SK-N-SH (cell line): ENCODE results near the gene MAP7.

Experiments used
- CTCF ChIP-seq: fragments of 200-600 bp; sonication (generic); IDR thresholded peaks from 2 replicates; pipeline ENCODE4 v1.6.1; 2017; ENCODE audit warnings: antibody characterized with exemption, mild to moderate bottlenecking, moderate library complexity
- EZH2phosphoT487 ChIP-seq: fragments of 200-600 bp; sonication (generic); IDR thresholded peaks from 2 replicates; pipeline ENCODE4 v1.6.1; 2017; ENCODE audit warnings: low read depth, mixed run types, mild to moderate bottlenecking, antibody characterized with exemption, moderate library complexity, borderline replicate concordance
- SIN3A ChIP-seq: IDR thresholded peaks from 2 replicates; pipeline ENCODE4 v1.6.1; 2012; ENCODE audit warnings: low read depth, mild to moderate bottlenecking, low read length, moderate library complexity, borderline replicate concordance
- YY1 ChIP-seq: IDR thresholded peaks from 2 replicates; pipeline ENCODE4 v1.4.0; 2012; ENCODE audit warnings: low read depth, mild to moderate bottlenecking

DNA sequence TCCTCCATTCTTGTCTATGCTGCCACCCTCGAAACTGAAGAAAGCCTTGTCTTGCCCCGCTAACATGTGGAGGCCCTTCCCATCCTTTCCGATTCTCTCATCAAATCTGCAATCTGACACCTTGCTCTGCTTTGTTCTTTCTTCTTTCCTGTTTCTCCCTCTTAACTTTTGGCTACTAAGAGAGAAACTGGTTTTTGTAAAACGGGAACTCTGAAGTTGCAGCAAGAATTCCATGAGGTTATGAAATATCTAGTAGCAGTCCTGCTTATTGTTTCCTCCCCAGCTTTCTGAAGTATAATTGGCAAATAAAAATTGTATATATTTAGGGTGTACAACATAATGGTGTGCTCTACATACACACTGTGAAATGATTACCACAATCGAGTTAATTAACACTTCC is 80.2 kb downstream of the MAP7 start:
- no peak for TF ChIP-seq CTCF
- no peak for TF ChIP-seq SIN3A
- no peak for TF ChIP-seq YY1
- TF ChIP-seq EZH2phosphoT487 = no peak
